Trophoblast cell (in vitro differentiated cells and primary cell): ENCODE measurements around the gene PPP2R3B.

ENCODE experiments used
- DNase-seq, 2 donors: peaks; one replicate each; pipeline ENCODE4 v3.0.0-alpha.2; 2016
- H2AFZ ChIP-seq: 2 replicates; pipeline ENCODE4 v1.6.1; 2013; ENCODE audit warnings: low read length, moderate library complexity, mild to moderate bottlenecking; ENCODE audit not compliant: insufficient read depth, poor library complexity
- H2AK5ac ChIP-seq: 2 replicates; pipeline ENCODE4 v1.6.1; 2013; ENCODE audit warnings: mild to moderate bottlenecking, low read length
- H2BK120ac ChIP-seq: 2 replicates; pipeline ENCODE4 v1.6.1; 2013; ENCODE audit warnings: low read length, mild to moderate bottlenecking, moderate library complexity; ENCODE audit not compliant: insufficient read depth, poor library complexity
- H2BK12ac ChIP-seq: 2 replicates; pipeline ENCODE4 v1.6.1; 2013; ENCODE audit warnings: mild to moderate bottlenecking, low read length, moderate library complexity
- H2BK5ac ChIP-seq: 2 replicates; pipeline ENCODE4 v1.6.1; 2013; ENCODE audit warnings: low read length, low read depth, moderate library complexity, mild to moderate bottlenecking; ENCODE audit not compliant: poor library complexity
- H3K14ac ChIP-seq: 2 replicates; pipeline ENCODE4 v1.6.1; 2013; ENCODE audit warnings: mild to moderate bottlenecking, low read length
- H3K18ac ChIP-seq: 2 replicates; pipeline ENCODE4 v1.6.1; 2013; ENCODE audit warnings: mild to moderate bottlenecking, low read length
- H3K23ac ChIP-seq: 2 replicates; pipeline ENCODE4 v1.6.1; 2013; ENCODE audit warnings: low read length
- H3K27ac ChIP-seq: 2 replicates; pipeline ENCODE4 v1.5.1; 2013; ENCODE audit warnings: low read depth, mild to moderate bottlenecking, inconsistent platforms, low read length, moderate library complexity
- H3K27me3 ChIP-seq: 2 replicates; pipeline ENCODE4 v1.6.1; 2013; ENCODE audit warnings: inconsistent platforms, mild to moderate bottlenecking, low read length, moderate library complexity; ENCODE audit not compliant: insufficient read depth
- H3K36me3 ChIP-seq, 2 experiments: 1 replicate in 1 of 2; 2 replicates in 1 of 2; pipeline ENCODE4 v1.6.1; 2013; ENCODE audit warnings: low read length in 2 of 2, mild to moderate bottlenecking in 2 of 2, moderate library complexity in 1 of 2; ENCODE audit not compliant: insufficient read depth in 2 of 2, control insufficient read depth in 1 of 2
- H3K4ac ChIP-seq: 2 replicates; pipeline ENCODE4 v1.6.1; 2013; ENCODE audit warnings: low read depth, mild to moderate bottlenecking, low read length, moderate library complexity
- H3K4me1 ChIP-seq, 2 experiments: 1 replicate in 1 of 2; 2 replicates in 1 of 2; pipeline ENCODE4 v1.6.1; 2013; ENCODE audit warnings: low read length in 2 of 2, mild to moderate bottlenecking in 2 of 2, moderate library complexity in 1 of 2; ENCODE audit not compliant: insufficient read depth in 2 of 2, control insufficient read depth in 1 of 2
- H3K4me2 ChIP-seq: 2 replicates; pipeline ENCODE4 v1.6.1; 2013; ENCODE audit warnings: inconsistent platforms, mild to moderate bottlenecking, low read length, moderate library complexity
- H3K4me3 ChIP-seq: 2 replicates; pipeline ENCODE4 v1.5.1; 2013; ENCODE audit warnings: mild to moderate bottlenecking, low read depth, low read length, inconsistent platforms
- H3K79me1 ChIP-seq: one replicate; pipeline ENCODE4 v1.6.1; 2013; ENCODE audit warnings: low read length
- H3K79me2 ChIP-seq: 2 replicates; pipeline ENCODE4 v1.6.1; 2013; ENCODE audit warnings: low read length, mild to moderate bottlenecking; ENCODE audit not compliant: control insufficient read depth, insufficient read depth, poor library complexity
- H3K9ac ChIP-seq: 2 replicates; pipeline ENCODE4 v1.6.1; 2013; ENCODE audit warnings: mild to moderate bottlenecking, low read length
- H3K9me3 ChIP-seq: 2 replicates; pipeline ENCODE4 v1.6.1; 2013; ENCODE audit warnings: low read depth, mild to moderate bottlenecking, control low read depth, inconsistent platforms, low read length; ENCODE audit not compliant: insufficient read depth
- H4K12ac ChIP-seq: 2 replicates; pipeline ENCODE4 v1.6.1; 2013; ENCODE audit warnings: low read depth, mild to moderate bottlenecking, low read length, moderate library complexity
- H4K8ac ChIP-seq: 2 replicates; pipeline ENCODE4 v1.6.1; 2013; ENCODE audit warnings: low read depth, mild to moderate bottlenecking, low read length, moderate library complexity
- H4K91ac ChIP-seq: one replicate; pipeline ENCODE4 v1.6.1; 2013; ENCODE audit warnings: low read depth, mild to moderate bottlenecking, low read length, moderate library complexity
- WGBS: extraction: QIAGEN DNeasy Blood & Tissue Kit; methylation state at CpG from one replicate; pipeline ENCODE4 v1.1.7; 2013; ENCODE audit warnings: missing lambda C conversion rate; ENCODE audit not compliant: insufficient read length, insufficient coverage; ENCODE audit errors: extremely low coverage; 5-methylcytosine and 5-hydroxymethylcytosine counted together

PPP2R3B gene

GRCh38 chrX:410296-410695 is 23.6 kb upstream of the PPP2R3B start:
- Histone ChIP-seq H2BK5ac (no peak overlapping the region), H3K27me3 (no peaks in the 10 kb centered on the region), H4K8ac (no peak overlapping the region), H3K23ac (no peak overlapping the region), H2AK5ac (no peak overlapping the region), H3K27ac (no peak overlapping the region), H3K36me3 (no peaks in the 10 kb centered on the region), H3K4me2 (no peak overlapping the region), H3K4me3 (no peak overlapping the region), H2BK12ac (no peak overlapping the region), H3K79me2 (no peaks in the 10 kb centered on the region), H2BK120ac (no peak overlapping the region), H3K18ac (no peak overlapping the region), H3K9ac (no peak overlapping the region), H3K79me1 (no peaks in the 10 kb centered on the region), H4K12ac (no peak overlapping the region), H3K14ac (no peak overlapping the region), H3K4ac (no peak overlapping the region), H2AFZ (no peak overlapping the region), H3K4me1 (peaks cover 3 to 6% of the 10 kb centered on the region in 2 experiments), H3K9me3 (peaks cover 3% of the 10 kb centered on the region), H4K91ac (no peak overlapping the region)
- DNase-seq, result no peak
- no CpG with 5 or more reads among the region's 17 CpGs for WGBS

GRCh38 chrX:405149-405548 is 18.4 kb upstream of the PPP2R3B start:
- Histone ChIP-seq H3K14ac (no peak overlapping the region), H3K23ac (no peak overlapping the region), H3K9ac (no peak overlapping the region), H4K12ac (no peak overlapping the region), H3K4me2 (no peak overlapping the region), H2BK5ac (no peak overlapping the region), H3K18ac (no peak overlapping the region), H4K91ac (no peak overlapping the region), H2AFZ (no peak overlapping the region), H2BK120ac (no peak overlapping the region), H3K9me3 (peaks cover 2% of the 10 kb centered on the region), H2AK5ac (no peak overlapping the region), H3K27me3 (no peaks in the 10 kb centered on the region), H3K4ac (no peak overlapping the region), H4K8ac (no peak overlapping the region), H3K27ac (no peak overlapping the region), H3K79me2 (no peaks in the 10 kb centered on the region), H3K4me3 (no peak overlapping the region), H3K36me3 (no peaks in the 10 kb centered on the region), H3K79me1 (no peaks in the 10 kb centered on the region), H3K4me1 (no peaks in the 10 kb centered on the region), H2BK12ac (no peak overlapping the region)
- DNase-seq, result no peak
- WGBS, result no CpG with 5 or more reads among the region's 5 CpGs

GRCh38 chrX:404656-405055 is 17.9 kb upstream of the PPP2R3B start:
- H3K23ac ChIP-seq, result no peak overlapping the region
- H3K27ac ChIP-seq, result no peak overlapping the region
- H3K9me3 ChIP-seq, result peaks cover 2% of the 10 kb centered on the region

GRCh38 chrX:402857-403256 is 16.1 kb upstream of the PPP2R3B start:
- no peak overlapping the region for H3K14ac ChIP-seq
- no peaks in the 10 kb centered on the region for H3K79me2 ChIP-seq
- H3K4me2 ChIP-seq, result no peak overlapping the region
- no peaks in the 10 kb centered on the region for H3K27me3 ChIP-seq
- H4K12ac ChIP-seq, result no peak overlapping the region
- no peak overlapping the region for H2BK5ac ChIP-seq
- peaks cover 5 to 6% of the 10 kb centered on the region in 2 experiments for H3K4me1 ChIP-seq
- peaks cover 2% of the 10 kb centered on the region for H3K9me3 ChIP-seq
- H4K8ac ChIP-seq, result no peak overlapping the region
- no peak overlapping the region for H3K4me3 ChIP-seq
- peaks cover 5% of the 10 kb centered on the region for H3K79me1 ChIP-seq
- no peak overlapping the region for H3K18ac ChIP-seq
- DNase-seq, result no peak
- H3K9ac ChIP-seq, result no peak overlapping the region
- no peak overlapping the region for H2BK120ac ChIP-seq
- H2AFZ ChIP-seq, result no peak overlapping the region
- H3K27ac ChIP-seq, result no peak overlapping the region
- H3K23ac ChIP-seq, result no peak overlapping the region
- no peak overlapping the region for H2BK12ac ChIP-seq
- H3K36me3 ChIP-seq, result no peaks in the 10 kb centered on the region
- H2AK5ac ChIP-seq, result no peak overlapping the region
- no peak overlapping the region for H3K4ac ChIP-seq
- no peak overlapping the region for H4K91ac ChIP-seq
- 100% methylated on average over 4 of the region's 12 CpGs for WGBS

More at GRCh38 chrX:404656-405055, 17.9 kb upstream of the PPP2R3B start:
- no peak overlapping the region for H2BK12ac ChIP-seq
- no peak overlapping the region for H3K4ac ChIP-seq
- no peak overlapping the region for H3K14ac ChIP-seq
- H3K36me3 ChIP-seq, result no peaks in the 10 kb centered on the region
- H3K9ac ChIP-seq, result no peak overlapping the region
- no peak overlapping the region for H4K91ac ChIP-seq
- DNase-seq, result no peak
- no peak overlapping the region for H4K12ac ChIP-seq
- WGBS, result no CpG with 5 or more reads among the region's 10 CpGs
- H2BK5ac ChIP-seq, result no peak overlapping the region
- no peak overlapping the region for H2BK120ac ChIP-seq
- no peak overlapping the region for H2AFZ ChIP-seq
- no peaks in the 10 kb centered on the region for H3K79me1 ChIP-seq
- H3K79me2 ChIP-seq, result no peaks in the 10 kb centered on the region
- H3K4me1 ChIP-seq, result no peaks in the 10 kb centered on the region
- no peak overlapping the region for H3K18ac ChIP-seq
- H2AK5ac ChIP-seq, result no peak overlapping the region
- no peaks in the 10 kb centered on the region for H3K27me3 ChIP-seq
- no peak overlapping the region for H3K4me3 ChIP-seq
- H4K8ac ChIP-seq, result no peak overlapping the region
- H3K4me2 ChIP-seq, result no peak overlapping the region
